Neural progenitor cell (in vitro differentiated cells): ENCODE data around the gene AQP12B. TPM values are rescaled to one million over a fixed set of nuclear protein-coding genes. Genes with fewer than 3 reads are reported as not detected.

Source experiments
- DNase-seq: peaks from one replicate; pipeline ENCODE4 v3.0.0-alpha.2; 2016; ENCODE audit warnings: low spot score
- H2AFZ ChIP-seq: fragments of 200-600 bp; sonication (generic); replicated peaks from 2 replicates; pipeline ENCODE4 v1.6.1; 2016; ENCODE audit warnings: antibody characterized with exemption
- H3F3A ChIP-seq: fragments of 200-600 bp; sonication (generic); 2 replicates; pipeline ENCODE4 v1.6.1; 2016; ENCODE audit warnings: antibody characterized with exemption, low read depth
- H3K27ac ChIP-seq: fragments of 200-600 bp; sonication (generic); 2 replicates; pipeline ENCODE4 v1.5.1; 2016; ENCODE audit warnings: mild to moderate bottlenecking
- H3K27me3 ChIP-seq: fragments of 200-600 bp; sonication (generic); 2 replicates; pipeline ENCODE4 v1.6.1; 2016; ENCODE audit warnings: mild to moderate bottlenecking, moderate library complexity
- H3K36me3 ChIP-seq: fragments of 200-600 bp; sonication (generic); 2 replicates; pipeline ENCODE4 v1.5.1; 2016
- H3K4me1 ChIP-seq: fragments of 200-600 bp; sonication (generic); 2 replicates; pipeline ENCODE4 v1.6.1; 2016; ENCODE audit warnings: mixed run types
- H3K4me2 ChIP-seq: fragments of 200-600 bp; sonication (generic); 2 replicates; pipeline ENCODE4 v1.6.1; 2016
- H3K4me3 ChIP-seq: fragments of 200-600 bp; sonication (generic); 2 replicates; pipeline ENCODE4 v1.5.1; 2016
- H3K79me2 ChIP-seq: fragments of 200-600 bp; sonication (generic); 2 replicates; pipeline ENCODE4 v1.6.1; 2016; ENCODE audit warnings: low read depth
- H3K9ac ChIP-seq: fragments of 200-600 bp; sonication (generic); 2 replicates; pipeline ENCODE4 v1.6.1; 2016
- H3K9me3 ChIP-seq: fragments of 200-600 bp; sonication (generic); 2 replicates; pipeline ENCODE4 v1.5.1; 2016; ENCODE audit warnings: low read depth
- H4K20me1 ChIP-seq: fragments of 200-600 bp; sonication (generic); 2 replicates; pipeline ENCODE4 v1.6.1; 2016; ENCODE audit warnings: low read depth
- H3K27ac Mint-ChIP-seq: 3 replicates; pipeline ENCODE4 v1.8.0; 2021; ENCODE audit warnings: mixed read lengths
- H3K27me3 Mint-ChIP-seq: 2 replicates; pipeline ENCODE4 v1.8.0; 2022; ENCODE audit warnings: low read depth, mild to moderate bottlenecking, inconsistent platforms, moderate library complexity, mixed read lengths; ENCODE audit not compliant: insufficient read depth
- H3K36me3 Mint-ChIP-seq: 3 replicates; pipeline ENCODE4 v1.8.0; 2021; ENCODE audit warnings: mixed read lengths
- H3K4me1 Mint-ChIP-seq: 3 replicates; pipeline ENCODE4 v1.8.0; 2021; ENCODE audit warnings: mixed read lengths
- H3K4me3 Mint-ChIP-seq: 3 replicates; pipeline ENCODE4 v1.8.0; 2021; ENCODE audit warnings: mild to moderate bottlenecking, moderate library complexity, mixed read lengths
- H3K9me3 Mint-ChIP-seq: 3 replicates; pipeline ENCODE4 v1.8.0; 2020; ENCODE audit warnings: mixed read lengths
- CTCF ChIP-seq: fragments of 200-600 bp; sonication (generic); IDR thresholded peaks from 2 replicates; pipeline ENCODE4 v1.5.1; 2017; ENCODE audit warnings: antibody characterized with exemption, mild to moderate bottlenecking
- EZH2 ChIP-seq: fragments of 200-600 bp; sonication (generic); IDR thresholded peaks from 2 replicates; pipeline ENCODE4 v1.6.1; 2017; ENCODE audit warnings: antibody characterized with exemption, mild to moderate bottlenecking, moderate library complexity
- EZH2phosphoT487 ChIP-seq: fragments of 200-600 bp; sonication (generic); IDR thresholded peaks from 2 replicates; pipeline ENCODE4 v1.6.1; 2017; ENCODE audit warnings: antibody characterized with exemption
- total RNA-seq: library from RNA; depleted of rRNA; stranded (reverse); fragments of >200 nt; gene quantifications from 2 replicates; pipeline ENCODE4 v1.2.3, GENCODE V29; 2015; ENCODE audit warnings: low replicate concordance

Gene AQP12B
- total RNA-seq, 1 donor from 2014 or later: not detected

- Histone ChIP-seq H2AFZ (no peak overlapping the region), H3K4me2 (no peak overlapping the region), H3K4me3 (no peak overlapping the region), H3K9me3 (no peaks in the 10 kb centered on the region), H3K9ac (no peak overlapping the region), H3K27me3 (peaks cover 22% of the 10 kb centered on the region), H3K36me3 (no peaks in the 10 kb centered on the region), H4K20me1 (no peaks in the 10 kb centered on the region), H3K27ac (no peak overlapping the region), H3K79me2 (no peaks in the 10 kb centered on the region), H3F3A (no peaks in the 10 kb centered on the region), H3K4me1 (peaks cover 10% of the 10 kb centered on the region)
- H3K9me3 Mint-ChIP-seq: peaks cover 5% of the 10 kb centered on the region
- no peak for DNase-seq
- no peak overlapping the region for H3K27ac Mint-ChIP-seq
- H3K36me3 Mint-ChIP-seq: no peaks in the 10 kb centered on the region
- TF ChIP-seq EZH2phosphoT487 (no peak), CTCF (no peak), EZH2 (no peak)
- H3K4me3 Mint-ChIP-seq: no peak overlapping the region
- peaks cover 20% of the 10 kb centered on the region for H3K4me1 Mint-ChIP-seq
- peaks cover 12% of the 10 kb centered on the region for H3K27me3 Mint-ChIP-seq
These were observed 38.9 kb downstream of the AQP12B start for GRCh38 chr2:240643811-240644150.

- H3K27ac ChIP-seq: no peak overlapping the region
- H3K36me3 Mint-ChIP-seq: no peaks in the 10 kb centered on the region
- H3F3A ChIP-seq: no peaks in the 10 kb centered on the region
- H3K9me3 Mint-ChIP-seq: peaks cover 5% of the 10 kb centered on the region
- H4K20me1 ChIP-seq: no peaks in the 10 kb centered on the region
- H3K9ac ChIP-seq: no peak overlapping the region
- peaks cover 5% of the 10 kb centered on the region for H3K4me1 ChIP-seq
- no peak for DNase-seq
- no peak overlapping the region for H3K27ac Mint-ChIP-seq
- H3K4me3 Mint-ChIP-seq: no peak overlapping the region
- no peak for TF ChIP-seq EZH2phosphoT487
- TF ChIP-seq CTCF: no peak
- no peak for TF ChIP-seq EZH2
- no peaks in the 10 kb centered on the region for H3K36me3 ChIP-seq
- H3K27me3 Mint-ChIP-seq: peaks cover 14% of the 10 kb centered on the region
- H2AFZ ChIP-seq: no peak overlapping the region
- no peaks in the 10 kb centered on the region for H3K79me2 ChIP-seq
- H3K4me3 ChIP-seq: no peak overlapping the region
- H3K4me1 Mint-ChIP-seq: peaks cover 15% of the 10 kb centered on the region
- H3K27me3 ChIP-seq: peaks cover 26% of the 10 kb centered on the region
- H3K4me2 ChIP-seq: no peak overlapping the region
- no peaks in the 10 kb centered on the region for H3K9me3 ChIP-seq
These were observed 39.4 kb downstream of the AQP12B start for GRCh38 chr2:240643093-240643810.

GRCh38 chr2:240642806-240643092 lies 39.9 kb downstream of the AQP12B start:
- peaks cover 14% of the 10 kb centered on the region for H3K27me3 Mint-ChIP-seq
- H3K4me1 Mint-ChIP-seq: peaks cover 13% of the 10 kb centered on the region
- no peak overlapping the region for H3K4me2 ChIP-seq
- no peak overlapping the region for H3K4me3 Mint-ChIP-seq
- no peak for DNase-seq
- no peak overlapping the region for H2AFZ ChIP-seq
- no peaks in the 10 kb centered on the region for H3K79me2 ChIP-seq
- TF ChIP-seq EZH2: no peak
- no peak for TF ChIP-seq CTCF
- no peaks in the 10 kb centered on the region for H3F3A ChIP-seq
- peaks cover 4% of the 10 kb centered on the region for H3K4me1 ChIP-seq
- H3K27ac ChIP-seq: no peak overlapping the region
- peaks cover 29% of the 10 kb centered on the region for H3K27me3 ChIP-seq
- no peak overlapping the region for H3K27ac Mint-ChIP-seq
- H3K36me3 Mint-ChIP-seq: no peaks in the 10 kb centered on the region
- H3K36me3 ChIP-seq: no peaks in the 10 kb centered on the region
- peaks cover 5% of the 10 kb centered on the region for H3K9me3 Mint-ChIP-seq
- no peaks in the 10 kb centered on the region for H4K20me1 ChIP-seq
- no peak overlapping the region for H3K4me3 ChIP-seq
- H3K9ac ChIP-seq: no peak overlapping the region
- H3K9me3 ChIP-seq: no peaks in the 10 kb centered on the region
